A549 (cell line): ENCODE results near the gene FTH1. TPM values are rescaled to one million over a fixed set of nuclear protein-coding genes. Genes with fewer than 3 reads are reported as not detected.
A peak's percentile ranks its signal among the peaks of the same experiment; 100 is the strongest.

Source experiments
- ATAC-seq, 2 experiments: fragments of 200-7000 bp in 1 of 2; fragments of >200 bp in 1 of 2; cut with Nextera tagmentation in 1 of 2; cut with Tn5 transposase in 1 of 2; 3 replicates each; pipeline versions ENCODE4 v1.8.0 to v1.9.1; 2018 to 2020; ENCODE audit warnings: mild to moderate bottlenecking in 1 of 2, moderate library complexity in 1 of 2
- CTCF ChIA-PET: fragments of 300-600 bp; sonication (Branson Sonifier 250); formaldehyde crosslinking; extraction: SDS; loops from one replicate; lab custom pipeline; 2021; ENCODE audit warnings: antibody characterized with exemption, inconsistent platforms; lab: Yijun Ruan, JAX
- POLR2A ChIA-PET: fragments of 350-600 bp; formaldehyde crosslinking; extraction: SDS; loops from one replicate; lab custom pipeline; 2021; ENCODE audit warnings: antibody characterized with exemption, inconsistent platforms; lab: Yijun Ruan, JAX
- DNase-seq, 2 experiments: peaks; one replicate each; pipeline versions ENCODE4 v3.0.0 to v3.0.0-alpha.2; 2011 to 2016; ENCODE audit warnings: low read depth in 1 of 2, low spot score in 1 of 2
- FAIRE-seq: peaks from 2 replicates; lab custom pipeline; 2011; peaks lifted over from hg19 to GRCh38; lab: Jason Lieb, UNC
- H3K27ac ChIP-seq, 2 experiments: fragments of >200 bp; sonication (Bioruptor Twin); formaldehyde crosslinking; 3 replicates each; pipeline ENCODE4 v1.5.1; 2016 to 2017
- H3K4me1 ChIP-seq: fragments of >200 bp; sonication (Bioruptor Twin); formaldehyde crosslinking; 3 replicates; pipeline ENCODE4 v1.6.1; 2016
- H3K4me2 ChIP-seq: fragments of >200 bp; sonication (Bioruptor Twin); formaldehyde crosslinking; 3 replicates; pipeline ENCODE4 v1.6.1; 2016
- H3K4me3 ChIP-seq: fragments of >200 bp; sonication (Bioruptor Twin); formaldehyde crosslinking; 3 replicates; pipeline ENCODE4 v1.5.1; 2016
- H3K9me3 ChIP-seq: fragments of >200 bp; sonication (Bioruptor Twin); formaldehyde crosslinking; 3 replicates; pipeline ENCODE4 v1.6.1; 2016
- BHLHE40 ChIP-seq: IDR thresholded peaks from 2 replicates; pipeline ENCODE4 v1.6.1; 2012; ENCODE audit warnings: low read depth, low read length, inconsistent platforms
- CBX8 ChIP-seq: fragments of 200-600 bp; sonication (generic); IDR thresholded peaks from 2 replicates; pipeline ENCODE4 v1.6.1; 2016
- CEBPB ChIP-seq, 2 experiments: fragments of >200 bp in 1 of 2; sonication (Bioruptor Twin) in 1 of 2; formaldehyde crosslinking in 1 of 2; IDR thresholded peaks; 2 replicates each; pipeline ENCODE4 v1.6.1; 2012 to 2016
- CHD2 ChIP-seq: fragments of 150-350 bp; IDR thresholded peaks from 2 replicates; pipeline ENCODE4 v1.6.1; 2014; ENCODE audit warnings: low read length; ENCODE audit not compliant: partially characterized antibody
- EHF ChIP-seq: fragments of 250-450 bp; sonication (Bioruptor Pico); IDR thresholded peaks from 2 replicates; pipeline ENCODE4 v1.5.0; 2020; ENCODE audit warnings: mild to moderate bottlenecking
- FOSL2 ChIP-seq, 2 experiments: fragments of 450-650 bp in 1 of 2; fragments of >200 bp in 1 of 2; sonication (Bioruptor Twin) in 1 of 2; formaldehyde crosslinking; IDR thresholded peaks; 2 replicates each; pipeline versions ENCODE4 v1.5.0 to v1.6.1; 2016 to 2020; ENCODE audit warnings: mild to moderate bottlenecking in 1 of 2, moderate library complexity in 1 of 2
- GATA3 ChIP-seq: IDR thresholded peaks from 2 replicates; pipeline ENCODE4 v1.6.1; 2012; ENCODE audit warnings: borderline replicate concordance
- HDAC2 ChIP-seq: fragments of 200-600 bp; sonication (generic); IDR thresholded peaks from 2 replicates; pipeline ENCODE4 v1.6.1; 2016
- HES2 ChIP-seq: fragments of >200 bp; sonication (Bioruptor Twin); formaldehyde crosslinking; IDR thresholded peaks from 2 replicates; pipeline ENCODE4 v1.6.1; 2016
- HEYL ChIP-seq: fragments of 250-450 bp; sonication (Bioruptor Pico); IDR thresholded peaks from 2 replicates; pipeline ENCODE4 v1.8.0; 2021; ENCODE audit warnings: mild to moderate bottlenecking, moderate library complexity
- HMGXB4 ChIP-seq: fragments of 250-450 bp; sonication (Bioruptor Pico); IDR thresholded peaks from 2 replicates; pipeline ENCODE4 v1.5.0; 2021; ENCODE audit warnings: mild to moderate bottlenecking, moderate library complexity, borderline replicate concordance
- HOXB5 ChIP-seq: fragments of 250-450 bp; sonication (Bioruptor Pico); IDR thresholded peaks from 2 replicates; pipeline ENCODE4 v1.5.0; 2020; ENCODE audit warnings: mild to moderate bottlenecking, moderate library complexity
- JUN ChIP-seq, 2 experiments: fragments of >200 bp; sonication (Bioruptor Twin); formaldehyde crosslinking; IDR thresholded peaks; 2 replicates in 1 of 2; 3 replicates in 1 of 2; pipeline ENCODE4 v1.6.1; 2016 to 2017
- KDM1A ChIP-seq: fragments of 200-600 bp; sonication (generic); IDR thresholded peaks from 2 replicates; pipeline ENCODE4 v1.6.1; 2016; ENCODE audit warnings: low read depth, mild to moderate bottlenecking
- KDM5A ChIP-seq: fragments of 200-600 bp; sonication (generic); IDR thresholded peaks from 2 replicates; pipeline ENCODE4 v1.6.1; 2016; ENCODE audit warnings: antibody characterized with exemption, mild to moderate bottlenecking
- MAX ChIP-seq: IDR thresholded peaks from 2 replicates; pipeline ENCODE4 v1.6.1; 2012
- MYC ChIP-seq: IDR thresholded peaks from 2 replicates; pipeline ENCODE4 v1.6.1; 2012; ENCODE audit warnings: mild to moderate bottlenecking, inconsistent platforms, low read length, improper control_type of control experiment, borderline replicate concordance
- NR3C1 ChIP-seq: fragments of >200 bp; sonication (Bioruptor Twin); formaldehyde crosslinking; IDR thresholded peaks from 3 replicates; pipeline ENCODE4 v1.6.1; 2017
- PBX3 ChIP-seq: IDR thresholded peaks from 2 replicates; pipeline ENCODE4 v1.6.1; 2012
- PHF8 ChIP-seq: fragments of 200-600 bp; sonication (generic); IDR thresholded peaks from 2 replicates; pipeline ENCODE4 v1.6.1; 2016; ENCODE audit warnings: low read depth, mild to moderate bottlenecking, antibody characterized with exemption, moderate library complexity, borderline replicate concordance
- POLR2AphosphoS2 ChIP-seq: conservative IDR thresholded peaks from 2 replicates; pipeline ENCODE4 v1.6.1; 2012; ENCODE audit warnings: low read length, improper control_type of control experiment, inconsistent platforms
- RAD21 ChIP-seq, 2 experiments: fragments of >200 bp in 1 of 2; sonication (Bioruptor Twin) in 1 of 2; formaldehyde crosslinking in 1 of 2; IDR thresholded peaks in 1 of 2; conservative IDR thresholded peaks in 1 of 2; 2 replicates in 1 of 2; 3 replicates in 1 of 2; pipeline ENCODE4 v1.6.1; 2012 to 2018; ENCODE audit warnings: inconsistent platforms in 1 of 2
- RARB ChIP-seq: fragments of 250-450 bp; sonication (Bioruptor Pico); IDR thresholded peaks from 2 replicates; pipeline ENCODE4 v1.8.0; 2021; ENCODE audit warnings: mild to moderate bottlenecking, moderate library complexity
- REST ChIP-seq: fragments of 200-600 bp; sonication (generic); IDR thresholded peaks from 2 replicates; pipeline ENCODE4 v1.6.1; 2016; ENCODE audit warnings: antibody characterized with exemption, mild to moderate bottlenecking, moderate library complexity
- RFX5 ChIP-seq: fragments of 450-650 bp; IDR thresholded peaks from 2 replicates; pipeline ENCODE4 v1.7.1; 2014; ENCODE audit warnings: antibody characterized with exemption, mild to moderate bottlenecking, moderate library complexity
- RNF2 ChIP-seq: fragments of 200-600 bp; sonication (generic); IDR thresholded peaks from 2 replicates; pipeline ENCODE4 v1.6.1; 2016; ENCODE audit warnings: low read depth, mild to moderate bottlenecking, antibody characterized with exemption, moderate library complexity, borderline replicate concordance
- SMC3 ChIP-seq: fragments of >200 bp; sonication (Bioruptor Twin); formaldehyde crosslinking; IDR thresholded peaks from 3 replicates; pipeline ENCODE4 v1.6.1; 2018; ENCODE audit warnings: inconsistent platforms
- SREBF2 ChIP-seq: fragments of 450-650 bp; IDR thresholded peaks from 2 replicates; pipeline ENCODE4 v1.6.1; 2014; ENCODE audit warnings: mild to moderate bottlenecking, moderate library complexity
- TFCP2L1 ChIP-seq: fragments of 250-450 bp; sonication (Bioruptor Pico); IDR thresholded peaks from 2 replicates; pipeline ENCODE4 v1.5.0; 2021; ENCODE audit warnings: mild to moderate bottlenecking
- USF2 ChIP-seq: fragments of 450-650 bp; IDR thresholded peaks from 2 replicates; pipeline ENCODE4 v1.6.1; 2014; ENCODE audit warnings: antibody characterized with exemption
- ZC3H11A ChIP-seq: fragments of 450-650 bp; IDR thresholded peaks from 2 replicates; pipeline ENCODE4 v1.6.1; 2014; ENCODE audit warnings: antibody characterized with exemption, mild to moderate bottlenecking
- ZNF302 ChIP-seq: fragments of 250-450 bp; sonication (Bioruptor Pico); IDR thresholded peaks from 2 replicates; pipeline ENCODE4 v1.9.0; 2021; ENCODE audit warnings: inconsistent platforms, mild to moderate bottlenecking, moderate library complexity
- WGBS: methylation state at CpG from one replicate; pipeline ENCODE4 v1.1.6; 2017; ENCODE audit errors: missing lambda C conversion rate; 5-methylcytosine and 5-hydroxymethylcytosine counted together
- polyA plus RNA-seq, 4 experiments: library from polyadenylated mRNA; depleted of rRNA in 3 of 4; stranded (reverse); fragments of >200 nt; fragmentation: RNase III in 1 of 4; extraction: RNeasy Plus Mini Kit Qiagen cat#74134 plus additional on column Dnase treatment in 1 of 4; gene quantifications; 2 replicates in 3 of 4; 3 replicates in 1 of 4; pipeline ENCODE4 v1.2.3, GENCODE V29; 2011 to 2017

The FTH1 gene
- polyA plus RNA-seq, 2 of the 4 experiments (the other 2 are of a cell fraction) = 2,791 to 13,747 TPM

GRCh38 chr11:61972672-61973475, 5.4 kb upstream of the FTH1 start:
- ChIA-PET POLR2A (interaction anchor here (0.6 to 8.1 kb wide), 10 partner anchors 10 to 80 kb away, joined by 3 to 75 read pairs (median 6); no protein-coding TSS in a partner anchor), CTCF (interaction anchor here (0.6 to 12.9 kb wide), 11 partner anchors 12 to 108 kb away, joined by 3 to 92 read pairs (median 4); no protein-coding TSS in a partner anchor)
- Histone ChIP-seq H3K4me3 (no peak overlapping the region; the same call in 2 of the 3 replicates), H3K9me3 (no peaks in the 10 kb centered on the region), H3K27ac (peak overlapping the region; percentile 97 to 99), H3K4me1 (peaks cover 89% of the 10 kb centered on the region), H3K4me2 (peak overlapping the region; percentile 67)
- 38% methylated on average over 11 of the region's 11 CpGs for WGBS
- FAIRE-seq = no peak
- DNase-seq = peak in 1 of 2 experiments; percentile 79
- peak; percentile 3 to 17; a peak in 4 of 6 replicates for ATAC-seq
- TF ChIP-seq EHF (CRISPR knock-in tag) (no peak; the same call in 1 of the 2 replicates), SREBF2 (no peak), HES2 (peak; percentile 65), ZC3H11A (no peak), HDAC2 (no peak), CHD2 (no peak), USF2 (no peak), SMC3 (peak; percentile 40; the same call in 2 of the 3 replicates), CEBPB (IDR thresholded peaks at IDR 0.05) (peak; percentile 92 to 95), KDM1A (no peak), RNF2 (no peak), CBX8 (no peak), HOXB5 (peak; percentile 2; the same call in 1 of the 2 replicates), FOSL2 (IDR thresholded peaks at IDR 0.05) (no peak), FOSL2 (CRISPR knock-in tag; IDR thresholded peaks at IDR 0.05) (peak; percentile 74), RARB (CRISPR knock-in tag) (no peak), JUN (IDR thresholded peaks at IDR 0.05) (peak; percentile 56 to 64; a peak in 2 of 5 replicates), MAX (peak; percentile 22), BHLHE40 (no peak), ZNF302 (CRISPR knock-in tag) (peak; percentile 7; the same call in 1 of the 2 replicates), GATA3 (no peak), HEYL (no peak; the same call in 1 of the 2 replicates), NR3C1 (no peak), MYC (peak; percentile 23; the same call in 1 of the 2 replicates), HMGXB4 (no peak), TFCP2L1 (CRISPR knock-in tag) (no peak), PHF8 (no peak), RAD21 (conservative IDR thresholded peaks at IDR 0.05 in 1 of 2, IDR thresholded peaks at IDR 0.05 in 1 of 2) (no peak; a peak in 2 of 5 replicates), KDM5A (no peak), RFX5 (no peak), REST (no peak), PBX3 (no peak), POLR2AphosphoS2 (no peak)
